Vagina (tissue), 2 donors: ENCODE data around the gene DGKH. TPM values are rescaled to one million over a fixed set of nuclear protein-coding genes. Genes with fewer than 3 reads are reported as not detected.

ENCODE experiments used
- DNase-seq, 2 donors: peaks; one replicate each; pipeline ENCODE4 v3.0.0-alpha.2; 2017; ENCODE audit errors: extremely low spot score in 2 of 2
- H3K27ac ChIP-seq: fragments of 200-600 bp; sonication (generic); one replicate; pipeline ENCODE4 v1.5.1; 2019
- H3K27me3 ChIP-seq: fragments of 200-600 bp; sonication (generic); one replicate; pipeline ENCODE4 v1.5.1; 2019
- H3K36me3 ChIP-seq, 2 donors: fragments of 200-600 bp; sonication (generic); one replicate each; pipeline ENCODE4 v1.5.1; 2017 to 2019
- H3K4me1 ChIP-seq: fragments of 200-600 bp; sonication (generic); one replicate; pipeline ENCODE4 v1.5.1; 2019
- H3K4me3 ChIP-seq, 2 donors: fragments of 200-600 bp; sonication (generic); 1 replicate in 1 of 2; 2 replicates in 1 of 2; pipeline ENCODE4 v1.5.1; 2016 to 2019
- H3K9me3 ChIP-seq: fragments of 200-600 bp; sonication (generic); one replicate; pipeline ENCODE4 v1.5.1; 2019
- POLR2A ChIP-seq, 2 donors: fragments of 450-650 bp; IDR thresholded peaks; one replicate each; pipeline ENCODE4 v1.6.1; 2017; ENCODE audit warnings: antibody characterized with exemption in 2 of 2, mild to moderate bottlenecking in 2 of 2, moderate library complexity in 2 of 2
- POLR2AphosphoS5 ChIP-seq, 2 donors: sonication (generic); formaldehyde crosslinking; IDR thresholded peaks; one replicate each; pipeline ENCODE4 v1.9.0; 2017; ENCODE audit warnings: antibody characterized with exemption in 2 of 2, mild to moderate bottlenecking in 2 of 2, low read depth in 1 of 2; ENCODE audit not compliant: insufficient read depth in 1 of 2
- intact Hi-C: fragments of 100-400 bp; cut with DNase I; formaldehyde crosslinking; loops from one replicate; pipeline ENCODE4 v1.15.1; 2023
- total RNA-seq: library from RNA; depleted of rRNA; stranded (reverse); fragments of >200 nt; gene quantifications from one replicate; pipeline ENCODE4 v1.2.3, GENCODE V29; 2016
- TF ChIP-seq, protein P1 (sequence below), 3 experiments: fragments of 450-650 bp in 2 of 3; fragments of 200-600 bp in 1 of 3; sonication (generic) in 1 of 3; IDR thresholded peaks; one replicate each; pipeline ENCODE4 v1.5.1; 2017 to 2019; ENCODE audit warnings: antibody characterized with exemption in 3 of 3, mild to moderate bottlenecking in 2 of 3, moderate library complexity in 2 of 3

The DGKH gene
- total RNA-seq, 1 donor from 2014 or later, result 29.7 TPM

DNA sequence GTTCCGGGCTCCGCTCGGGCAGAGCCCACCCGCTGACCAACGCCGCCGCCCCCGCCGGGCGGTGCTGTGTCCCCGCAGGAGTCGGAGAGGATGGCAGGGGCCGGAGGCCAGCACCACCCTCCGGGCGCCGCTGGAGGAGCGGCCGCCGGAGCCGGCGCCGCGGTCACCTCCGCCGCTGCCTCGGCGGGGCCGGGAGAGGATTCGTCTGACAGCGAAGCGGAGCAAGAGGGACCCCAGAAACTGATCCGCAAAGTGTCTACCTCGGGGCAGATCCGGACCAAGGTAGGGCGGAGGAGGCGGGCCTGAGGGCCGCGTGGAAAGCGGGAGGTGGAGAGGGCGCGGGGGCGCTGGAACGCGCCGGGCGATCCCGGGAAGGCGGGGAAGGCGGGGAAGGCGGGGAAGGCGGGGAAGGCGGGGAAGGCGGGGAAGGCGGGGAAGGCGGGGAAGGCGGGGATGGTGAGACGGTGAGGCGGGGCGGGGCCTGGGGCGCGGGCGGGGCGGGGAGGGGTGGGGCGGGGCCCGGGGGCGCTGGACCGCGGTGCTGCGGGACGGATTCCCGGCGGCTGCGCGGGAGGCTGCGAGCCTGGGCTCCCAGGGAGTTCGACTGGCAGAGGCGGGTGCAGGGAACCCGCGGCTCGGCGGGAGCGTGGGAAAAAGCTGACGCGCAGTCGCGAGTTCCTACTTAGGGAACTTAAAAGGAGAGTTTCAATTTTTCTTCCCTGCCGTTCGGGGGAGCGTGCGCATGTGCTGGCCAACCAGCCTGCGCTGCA lies 421 bp downstream of the DGKH start:
- intact Hi-C loops, result no loop called here
- DNase-seq, result no peak
- H3K36me3 ChIP-seq, result no peaks in the 10 kb centered on the region
- peaks cover 17% of the 10 kb centered on the region for H3K4me1 ChIP-seq
- TF ChIP-seq POLR2A (IDR thresholded peaks at IDR 0.05) (peak in 1 of 2 donors; percentile 47), POLR2AphosphoS5 (IDR thresholded peaks at IDR 0.05; ENCODE audit: insufficient read depth in 1 of 2, low read depth in 1 of 2) (peak in 1 of 2 donors; percentile 43)
- TF ChIP-seq, protein P1, sequence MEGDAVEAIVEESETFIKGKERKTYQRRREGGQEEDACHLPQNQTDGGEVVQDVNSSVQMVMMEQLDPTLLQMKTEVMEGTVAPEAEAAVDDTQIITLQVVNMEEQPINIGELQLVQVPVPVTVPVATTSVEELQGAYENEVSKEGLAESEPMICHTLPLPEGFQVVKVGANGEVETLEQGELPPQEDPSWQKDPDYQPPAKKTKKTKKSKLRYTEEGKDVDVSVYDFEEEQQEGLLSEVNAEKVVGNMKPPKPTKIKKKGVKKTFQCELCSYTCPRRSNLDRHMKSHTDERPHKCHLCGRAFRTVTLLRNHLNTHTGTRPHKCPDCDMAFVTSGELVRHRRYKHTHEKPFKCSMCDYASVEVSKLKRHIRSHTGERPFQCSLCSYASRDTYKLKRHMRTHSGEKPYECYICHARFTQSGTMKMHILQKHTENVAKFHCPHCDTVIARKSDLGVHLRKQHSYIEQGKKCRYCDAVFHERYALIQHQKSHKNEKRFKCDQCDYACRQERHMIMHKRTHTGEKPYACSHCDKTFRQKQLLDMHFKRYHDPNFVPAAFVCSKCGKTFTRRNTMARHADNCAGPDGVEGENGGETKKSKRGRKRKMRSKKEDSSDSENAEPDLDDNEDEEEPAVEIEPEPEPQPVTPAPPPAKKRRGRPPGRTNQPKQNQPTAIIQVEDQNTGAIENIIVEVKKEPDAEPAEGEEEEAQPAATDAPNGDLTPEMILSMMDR (IDR thresholded peaks at IDR 0.05), result no peak
- H3K9me3 ChIP-seq, result no peaks in the 10 kb centered on the region
- H3K27ac ChIP-seq, result peak overlapping the region; percentile 92
- peak overlapping the region; percentile 70 to 84 for H3K4me3 ChIP-seq
- H3K27me3 ChIP-seq, result no peaks in the 10 kb centered on the region

DNA sequence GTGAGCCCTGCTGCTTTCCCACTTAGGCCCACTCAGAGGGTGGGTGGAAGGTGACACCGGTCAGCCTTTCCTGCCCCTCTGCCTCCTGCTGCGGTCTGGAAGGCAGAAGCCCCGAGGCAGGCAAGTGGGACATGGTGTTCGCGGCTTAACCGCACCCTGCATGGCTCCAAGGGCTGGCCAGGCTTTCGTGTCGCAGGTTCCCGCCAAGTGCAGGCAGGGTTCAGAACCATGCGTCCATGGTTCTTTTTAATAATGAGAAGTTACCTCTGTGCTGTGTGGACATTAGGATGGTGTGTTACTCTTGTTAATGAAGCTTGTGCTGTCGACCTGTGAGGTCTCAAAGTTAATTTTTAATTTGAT lies 986 bp downstream of the DGKH start:
- peak overlapping the region; percentile 79 for H3K27ac ChIP-seq
- H3K4me1 ChIP-seq, result peaks cover 17% of the 10 kb centered on the region
- peak overlapping the region; percentile 70 to 84 for H3K4me3 ChIP-seq
- H3K27me3 ChIP-seq, result no peaks in the 10 kb centered on the region
- no peak for DNase-seq
- H3K36me3 ChIP-seq, result no peaks in the 10 kb centered on the region
- intact Hi-C loops, result no loop called here
- no peaks in the 10 kb centered on the region for H3K9me3 ChIP-seq
- TF ChIP-seq POLR2AphosphoS5 (IDR thresholded peaks at IDR 0.05; ENCODE audit: insufficient read depth in 1 of 2, low read depth in 1 of 2) (peak in 1 of 2 donors; percentile 68), POLR2A (IDR thresholded peaks at IDR 0.05) (no peak)
- TF ChIP-seq, protein P1 (IDR thresholded peaks at IDR 0.05), result no peak

DNA sequence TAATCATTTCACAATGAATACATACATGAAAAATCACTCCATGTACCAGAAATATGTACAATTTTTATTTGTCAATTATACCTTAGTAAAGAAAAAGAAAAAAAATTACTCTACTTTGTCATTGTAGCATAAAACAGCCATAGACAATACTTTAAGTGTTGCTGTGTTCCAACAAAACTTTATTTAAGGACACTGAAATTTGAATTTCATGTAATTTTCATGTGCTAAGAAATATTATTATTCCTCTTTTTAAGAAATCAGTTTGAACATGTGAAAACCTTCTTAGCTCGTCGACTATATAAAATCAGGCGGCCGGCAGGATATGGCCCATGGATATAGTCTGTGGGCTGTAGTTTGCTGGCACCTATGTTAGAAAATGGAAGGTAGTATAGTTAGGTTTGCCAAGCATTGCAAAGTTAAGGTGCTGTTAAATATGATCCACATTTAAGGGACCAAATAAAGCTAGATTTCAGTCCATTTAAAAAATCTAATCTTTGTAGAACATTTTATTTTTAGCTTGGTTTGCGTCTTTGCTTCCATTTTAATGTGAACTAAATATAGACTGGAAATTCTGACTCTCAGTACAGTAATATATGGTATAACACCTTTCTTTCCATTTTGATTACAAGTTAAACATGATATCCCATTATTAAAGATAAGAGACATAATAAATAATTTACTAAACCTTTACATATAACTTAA lies 6.5 kb downstream of the DGKH start:
- Histone ChIP-seq H3K4me1 (peaks cover 2% of the 10 kb centered on the region), H3K4me3 (no peak overlapping the region), H3K36me3 (peaks cover 0 to 5% of the 10 kb centered on the region in 2 donors), H3K27me3 (no peaks in the 10 kb centered on the region), H3K9me3 (no peaks in the 10 kb centered on the region), H3K27ac (no peak overlapping the region)
- no peak for TF ChIP-seq POLR2AphosphoS5 (IDR thresholded peaks at IDR 0.05; ENCODE audit: insufficient read depth in 1 of 2, low read depth in 1 of 2)
- TF ChIP-seq, protein P1 (IDR thresholded peaks at IDR 0.05), result no peak
- TF ChIP-seq POLR2A (IDR thresholded peaks at IDR 0.05), result no peak
- no peak for DNase-seq
- intact Hi-C loops, result no loop called here

DNA sequence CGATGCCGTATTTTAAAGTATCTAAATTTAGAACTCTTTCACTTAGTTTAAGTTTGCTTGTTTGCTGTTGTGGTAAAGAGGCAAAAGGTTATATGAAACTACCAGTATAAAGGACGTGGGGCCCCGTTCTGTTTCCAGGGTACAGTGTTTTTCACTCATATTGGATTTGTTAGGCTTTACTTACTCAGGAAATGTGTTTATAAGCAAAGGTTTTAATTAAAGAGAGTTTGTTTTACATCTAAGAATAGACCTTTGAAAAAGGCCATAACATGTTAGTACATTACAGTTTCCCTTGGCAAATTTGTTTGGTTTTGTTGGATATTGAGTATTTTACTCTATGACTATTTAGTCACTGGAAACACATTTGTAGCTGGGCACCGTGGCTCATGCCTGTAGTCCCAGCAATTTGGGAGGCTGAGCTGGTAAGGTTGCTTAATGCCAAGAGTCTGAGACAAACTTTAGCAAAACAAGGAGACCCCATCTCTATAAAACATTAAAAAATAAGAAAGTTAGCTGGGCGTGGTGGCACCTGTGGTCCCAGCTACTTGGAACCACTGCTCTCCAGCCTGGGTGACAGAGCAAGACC lies 7.1 kb downstream of the DGKH start:
- TF ChIP-seq, protein P1 (IDR thresholded peaks at IDR 0.05), result no peak
- Histone ChIP-seq H3K27me3 (no peaks in the 10 kb centered on the region), H3K36me3 (peaks cover 0 to 5% of the 10 kb centered on the region in 2 donors), H3K4me3 (no peak overlapping the region), H3K9me3 (no peaks in the 10 kb centered on the region), H3K4me1 (no peaks in the 10 kb centered on the region), H3K27ac (no peak overlapping the region)
- no peak for DNase-seq
- intact Hi-C loops, result no loop called here
